ENCODE measurements around the gene RER1.

RER1 gene

GRCh38 chr1:2448098-2448445, 56.4 kb downstream of the RER1 start:
- DNase-seq, result no peak

GRCh38 chr1:2449636-2450454, 58.2 kb downstream of the RER1 start:
- no peak for DNase-seq

- no peak for DNase-seq
These were observed 60.1 kb downstream of the RER1 start for GRCh38 chr1:2451741-2452140.

GRCh38 chr1:2452201-2452931, 60.7 kb downstream of the RER1 start:
- no peak for DNase-seq

- DNase-seq, result no peak
These were observed 61.3 kb downstream of the RER1 start for GRCh38 chr1:2452932-2453315.

- DNase-seq, result no peak
These were observed 62.6 kb downstream of the RER1 start for GRCh38 chr1:2454227-2454626.
